Stimulated activated CD4-positive, alpha-beta T cell treated with anti-CD3 and anti-CD28 coated beads, Interleukin-4, amount 100 ng/mL, for 1 hour (primary cell): Measurements from ENCODE around the gene C11orf71.

Experiments
- DNase-seq: peaks from one replicate; pipeline ENCODE4 v3.0.0-alpha.2; 2020

Gene C11orf71

DNA sequence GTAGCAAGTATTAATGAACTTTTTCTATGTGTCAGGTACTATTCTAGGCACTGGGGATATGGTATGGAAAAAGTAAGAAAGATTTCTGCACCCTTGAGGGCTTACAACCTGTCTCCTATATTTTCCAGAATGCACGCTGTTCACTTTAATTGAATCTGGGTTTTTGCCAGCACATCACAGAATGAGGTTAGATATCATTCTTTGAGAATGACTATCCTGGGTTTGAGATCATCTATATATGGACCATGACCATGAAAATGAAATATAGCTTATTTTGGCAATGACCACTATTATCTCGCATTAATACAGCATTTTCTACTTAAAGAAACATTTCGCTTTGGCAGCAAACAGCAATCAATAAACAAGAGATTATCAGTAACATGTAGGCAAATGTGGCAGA lies 46.9 kb downstream of the C11orf71 start:
- DNase-seq, result no peak

DNA sequence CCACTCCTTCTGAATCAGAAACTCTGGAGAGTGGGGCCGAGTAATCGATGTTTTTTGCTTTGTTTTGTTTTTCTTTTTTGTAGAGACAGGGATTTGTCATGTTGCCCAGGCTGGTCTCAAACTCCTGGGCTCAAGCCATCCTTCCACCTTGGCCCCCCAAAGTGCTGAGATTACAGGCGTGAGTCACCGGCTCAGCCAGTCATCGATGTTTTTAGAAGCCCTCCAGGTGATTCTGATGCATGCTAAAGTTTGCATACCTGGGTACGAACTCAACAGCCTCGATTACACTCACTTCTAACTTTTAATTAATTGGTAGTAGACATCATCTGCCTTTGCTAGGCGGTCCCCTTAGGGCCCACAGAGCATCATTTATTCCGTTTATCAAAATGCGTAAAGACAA lies 50.3 kb downstream of the C11orf71 start:
- DNase-seq, result no peak
